Glomerular visceral epithelial cell (primary cell): ENCODE data around the gene ZMYM5.
A peak's percentile ranks its signal among the peaks of the same experiment; 100 is the strongest.
"Not testable (repeated sequence)": the region's sequence is repeated elsewhere in the genome, so short reads cannot be mapped to it uniquely, and the experiment has no call there.

Experiments
- DNase-seq: peaks from one replicate; pipeline ENCODE4 v3.0.0-alpha.2; 2016; ENCODE audit errors: extremely low spot score

Gene ZMYM5

DNA sequence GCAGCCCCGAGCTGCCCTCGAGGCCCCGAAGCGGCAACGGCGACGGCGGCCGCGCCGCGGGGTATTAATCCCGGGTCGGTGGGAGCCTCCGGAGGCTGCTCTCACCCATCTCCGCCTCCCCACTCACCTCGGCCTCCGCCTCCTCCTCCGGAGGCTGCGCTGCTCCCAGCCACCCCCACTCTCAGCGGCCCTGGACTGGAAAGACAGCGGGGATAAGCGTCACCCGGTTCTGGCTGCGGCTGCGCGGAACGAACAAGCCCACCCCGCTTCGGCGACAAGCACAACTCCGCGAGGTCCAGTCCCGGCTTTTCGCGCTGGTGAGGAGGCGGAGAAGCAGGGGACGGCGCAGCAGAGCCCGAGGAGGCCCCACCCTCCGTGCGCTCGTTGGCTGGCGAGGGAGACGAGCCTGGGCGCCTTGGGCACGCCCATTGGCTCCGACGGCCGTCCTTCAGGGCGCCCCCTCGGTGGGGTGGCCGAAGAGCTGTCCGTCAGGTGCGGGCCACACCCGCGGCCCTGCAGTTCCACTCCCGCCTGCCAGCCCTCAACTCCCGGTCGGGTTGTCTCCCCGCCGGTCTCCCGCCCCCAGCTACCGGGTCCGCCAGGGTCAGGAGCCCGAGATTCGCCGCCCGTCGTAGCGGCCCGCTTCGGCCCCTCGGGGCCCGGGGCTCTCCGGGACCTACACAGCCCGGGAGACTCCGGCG, at the start of gene ZMYM5:
ZMYM5 (minus strand) TSS at position 327 of the 701 bp plus-strand sequence. CDS start 11,469 bp downstream, outside the sequence.
- DNase-seq, result peak; percentile 99

- peak; percentile 53 for DNase-seq
Measured at GRCh38 chr13:19910336-19911072, 47.1 kb upstream of the ZMYM5 start.

DNA sequence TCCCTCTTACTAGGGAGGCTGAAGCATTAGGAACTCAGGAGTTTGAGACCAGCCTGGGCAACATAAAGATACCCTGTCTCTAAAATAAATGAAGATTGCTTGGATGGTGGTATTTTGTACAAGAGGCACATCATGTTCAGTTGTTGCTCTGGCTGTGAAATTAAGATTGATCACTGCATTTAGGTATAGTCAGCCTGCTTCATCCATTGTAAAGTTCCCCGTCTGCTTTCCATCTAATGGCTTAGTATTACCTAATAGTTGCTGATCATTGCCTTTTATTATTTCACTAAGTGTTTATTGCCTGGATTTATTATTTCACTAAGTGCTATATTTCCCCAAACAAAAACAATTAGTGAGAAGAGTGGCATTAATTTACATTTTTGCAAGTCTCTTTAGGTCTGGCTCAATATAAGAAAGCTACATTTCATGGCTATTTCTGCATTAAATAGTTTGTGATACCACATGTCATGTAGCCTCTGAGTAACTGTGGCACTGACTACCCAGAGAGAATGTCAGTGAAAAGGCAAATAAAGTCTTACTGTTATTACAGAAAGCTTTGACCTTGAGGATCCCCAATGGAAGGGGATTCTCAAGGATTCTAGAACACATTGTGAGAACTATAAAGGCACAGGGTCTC, 45.0 kb upstream of the ZMYM5 start:
- no peak for DNase-seq

- DNase-seq, result not testable (repeated sequence)
Measured at GRCh38 chr13:19905487-19906195, 42.2 kb upstream of the ZMYM5 start.

DNA sequence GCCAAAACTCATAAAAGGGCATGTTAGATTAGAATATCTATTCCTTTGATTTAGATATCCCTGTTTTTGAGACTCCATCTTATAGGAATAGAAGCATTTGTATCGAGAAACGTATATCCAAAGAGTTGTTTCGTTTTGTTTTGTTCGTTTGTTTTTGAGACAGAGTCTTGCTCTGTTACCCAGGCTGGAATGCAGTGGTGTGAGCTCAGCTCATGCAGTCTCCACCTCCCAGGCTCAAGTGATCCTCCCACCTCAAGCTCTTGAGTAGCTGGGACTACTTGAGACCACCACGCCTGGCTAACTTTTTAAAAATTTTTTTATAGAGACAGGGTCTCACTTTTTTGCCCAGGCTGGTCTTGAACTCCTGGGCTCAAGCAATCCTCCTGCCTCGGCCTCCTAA, 26.6 kb upstream of the ZMYM5 start:
- DNase-seq, result no peak

- no peak for DNase-seq
Measured at GRCh38 chr13:19888799-19889198, 25.4 kb upstream of the ZMYM5 start.

- DNase-seq, result no peak
Measured at GRCh38 chr13:19882231-19882630, 18.8 kb upstream of the ZMYM5 start.

DNA sequence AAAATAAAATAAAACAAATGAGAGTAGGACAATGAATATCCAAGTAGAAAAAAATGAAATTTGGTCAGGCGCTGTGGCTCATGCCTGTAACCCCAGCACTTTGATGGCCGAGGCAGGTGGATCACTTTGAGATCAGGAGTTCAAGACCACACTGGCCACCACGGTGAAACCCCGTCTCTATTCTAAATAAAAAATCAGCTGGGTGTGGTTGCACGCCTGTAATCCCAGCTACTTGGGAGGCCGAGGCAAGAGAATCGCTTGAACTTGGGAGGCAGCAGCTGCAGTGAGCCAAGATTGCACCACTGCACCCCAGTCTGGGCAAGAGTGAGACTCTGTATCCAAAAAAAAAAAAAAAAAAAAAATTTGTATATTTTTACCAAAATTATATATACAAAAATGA, 18.2 kb upstream of the ZMYM5 start:
- no peak for DNase-seq

- peak; percentile 77 for DNase-seq
Measured at GRCh38 chr13:19864746-19865309, 1.4 kb upstream of the ZMYM5 start.

- peak; percentile 92 for DNase-seq
Measured at GRCh38 chr13:19864024-19864745, 736 bp upstream of the ZMYM5 start.

DNA sequence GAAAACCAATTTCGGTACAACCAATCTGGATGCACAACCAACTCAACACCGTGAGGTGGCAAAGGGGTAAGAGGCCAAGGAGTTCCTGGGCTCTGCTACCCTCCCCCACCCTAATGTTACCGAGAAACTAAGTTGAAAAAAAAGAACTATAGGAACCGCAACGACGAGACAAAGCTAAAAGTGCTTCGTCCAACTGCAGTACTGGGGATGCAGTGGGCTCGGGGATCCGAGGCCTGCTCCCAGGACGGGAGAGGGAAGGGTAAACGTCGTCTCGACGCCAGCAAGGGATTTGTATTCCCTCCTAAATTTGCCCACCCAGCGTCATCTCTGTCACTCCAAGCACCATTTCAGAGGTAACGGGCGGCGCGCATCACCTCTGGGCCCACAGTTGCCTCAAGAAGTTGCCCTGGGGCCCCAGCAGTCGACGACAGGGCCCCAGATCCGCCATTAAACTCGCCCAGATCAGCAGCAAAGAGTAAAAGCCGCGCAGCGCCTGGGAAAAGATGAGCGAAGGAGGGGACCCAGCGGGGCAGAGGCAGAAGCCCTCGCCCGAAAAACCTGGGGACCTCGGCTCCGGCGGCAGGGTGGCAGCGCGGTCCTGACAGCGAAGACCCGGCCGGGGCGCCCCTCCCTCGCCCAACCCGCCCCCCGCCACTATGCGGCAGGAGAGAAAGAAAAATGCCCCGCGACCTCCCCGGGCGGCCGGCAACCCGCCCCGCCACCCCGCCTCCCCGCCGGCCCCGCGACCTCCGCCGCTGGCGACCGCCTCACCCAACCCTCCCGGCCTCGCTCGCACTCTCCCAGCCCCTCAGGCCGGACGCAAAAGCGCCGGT, 752 bp downstream of the ZMYM5 start:
- peak; percentile 30 for DNase-seq

DNA sequence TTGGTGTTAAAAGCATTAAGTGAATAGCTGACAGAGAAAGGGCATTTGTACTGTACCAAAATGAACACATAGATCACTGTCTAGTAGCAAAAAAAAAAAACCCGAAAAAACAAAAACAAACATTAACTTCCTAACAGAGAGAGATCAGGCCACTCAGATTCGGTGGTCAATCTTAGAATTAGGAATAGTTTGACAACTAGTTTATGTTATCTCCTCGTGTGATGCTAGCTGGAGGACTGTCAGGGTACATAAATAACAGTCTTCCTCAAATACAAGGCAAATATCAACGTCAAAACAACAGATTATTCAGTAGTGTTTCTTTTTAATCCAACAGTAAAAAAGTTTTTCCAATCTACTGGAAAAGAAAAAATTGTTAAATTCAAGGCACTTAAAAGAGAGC, 1.7 kb downstream of the ZMYM5 start:
- DNase-seq, result no peak

DNA sequence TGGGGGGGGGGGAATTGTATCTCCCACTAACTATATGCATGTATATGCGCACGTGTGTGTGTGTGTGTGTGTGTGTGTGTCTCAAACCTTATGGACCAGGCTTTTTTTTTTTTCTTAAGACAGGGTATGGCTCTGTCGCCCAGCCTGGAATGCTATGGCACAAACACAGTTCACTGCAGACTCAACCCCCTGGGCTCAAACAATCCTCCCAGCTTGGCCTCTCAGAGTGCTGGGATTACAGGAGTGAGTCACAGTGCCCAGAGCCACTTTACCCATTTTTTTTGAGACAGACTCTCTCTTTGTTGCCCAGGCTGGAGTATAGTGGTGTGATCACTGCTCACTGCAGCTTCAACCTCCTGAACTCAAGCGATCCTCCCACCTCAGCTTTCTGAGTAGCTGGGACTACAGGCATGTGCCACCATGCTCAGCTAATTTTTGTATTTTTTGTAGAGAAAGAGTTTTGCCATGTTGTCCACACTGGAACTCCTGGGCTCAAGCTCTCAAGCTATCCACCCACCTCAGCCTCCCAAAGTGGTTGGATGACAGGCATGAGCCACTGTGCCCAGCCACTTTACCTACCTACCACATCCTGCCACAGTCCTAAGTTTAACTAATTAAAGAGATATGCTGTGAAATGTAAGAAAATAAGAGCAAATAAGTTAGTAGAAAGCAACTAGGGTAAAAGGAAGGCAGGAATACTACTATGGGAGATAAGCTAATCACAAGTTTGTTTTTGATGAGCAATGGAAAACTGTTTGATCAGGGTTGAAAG, 2.4 kb downstream of the ZMYM5 start:
- peak; percentile 74 for DNase-seq

GRCh38 chr13:19857637-19858036, 5.8 kb downstream of the ZMYM5 start:
- not testable (repeated sequence) for DNase-seq

GRCh38 chr13:19852766-19853165, 10.7 kb downstream of the ZMYM5 start:
- no peak for DNase-seq

DNA sequence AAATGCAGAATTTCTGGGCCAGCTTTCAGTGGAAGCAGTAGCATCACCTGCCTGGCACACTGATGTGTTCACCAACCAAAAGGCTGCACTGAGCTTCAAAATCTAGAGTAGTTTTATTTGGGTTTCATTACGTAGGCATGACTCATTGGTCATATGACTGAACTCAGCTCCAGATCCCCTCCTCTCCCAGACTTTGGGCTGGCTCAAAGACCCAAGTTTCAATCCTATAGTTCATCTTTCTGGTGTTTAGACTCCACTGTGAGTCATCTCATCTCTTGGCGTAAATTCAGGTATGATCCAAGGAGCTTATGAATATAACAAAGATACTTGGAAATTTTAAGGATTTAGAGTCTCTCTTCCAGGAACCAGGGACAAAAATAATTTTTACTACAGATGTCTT, 17.7 kb downstream of the ZMYM5 start:
- DNase-seq, result peak; percentile 70

GRCh38 chr13:19838865-19839275, 24.6 kb downstream of the ZMYM5 start:
- DNase-seq, result no peak

GRCh38 chr13:19836472-19836871, 27.0 kb downstream of the ZMYM5 start:
- no peak for DNase-seq

DNA sequence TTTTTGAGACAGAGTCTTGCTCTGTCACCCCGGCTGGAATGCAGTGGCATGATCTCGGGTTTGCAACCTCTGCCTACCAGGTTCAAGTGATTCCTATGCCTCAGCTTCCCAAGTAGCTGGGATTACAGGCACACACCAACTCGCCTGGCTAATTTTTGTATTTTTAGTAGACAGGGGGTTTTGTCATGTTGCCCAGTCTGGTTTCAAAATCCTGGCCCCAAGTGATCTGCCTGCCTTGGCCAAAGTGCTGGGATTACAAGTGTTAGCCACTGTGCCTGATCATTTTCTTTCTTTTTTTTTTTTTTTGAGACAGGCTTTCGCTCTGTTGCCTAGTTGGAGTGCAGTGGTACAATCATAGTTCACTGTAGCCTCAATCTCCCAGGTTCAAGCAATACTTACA, 28.7 kb downstream of the ZMYM5 start:
- DNase-seq, result no peak
